SU-DHL-6 (cell line): ENCODE data around the gene TRABD.

Experiments used
- H2AFZ ChIP-seq: fragments of 200-600 bp; sonication (generic); 2 replicates; pipeline ENCODE4 v1.6.1; 2014; ENCODE audit warnings: low read depth, mild to moderate bottlenecking, moderate library complexity, mixed read lengths, antibody characterized with exemption, low read length; ENCODE audit not compliant: severe bottlenecking
- H3F3A ChIP-seq: fragments of 200-600 bp; shearing (Covaris generic); 2 replicates; pipeline ENCODE4 v1.6.0; 2016; ENCODE audit warnings: antibody characterized with exemption, mild to moderate bottlenecking; ENCODE audit not compliant: insufficient read depth
- H3K27ac ChIP-seq: fragments of 200-600 bp; sonication (generic); 2 replicates; pipeline ENCODE4 v1.5.1; 2016; ENCODE audit warnings: low read depth, mild to moderate bottlenecking, low read length, moderate library complexity, mixed read lengths
- H3K27me3 ChIP-seq: fragments of 200-600 bp; sonication (generic), shearing (Covaris generic); 2 replicates; pipeline ENCODE4 v1.6.0; 2014; ENCODE audit warnings: mild to moderate bottlenecking, low read length
- H3K36me3 ChIP-seq: fragments of 200-600 bp; sonication (generic); 2 replicates; pipeline ENCODE4 v1.6.1; 2014; ENCODE audit warnings: mild to moderate bottlenecking, low read length, mixed read lengths
- H3K4me2 ChIP-seq: fragments of 300-600, 200-600 bp; shearing (Covaris generic), sonication (generic); 2 replicates; pipeline ENCODE4 v1.6.0; 2014; ENCODE audit warnings: low read length, low read depth, mild to moderate bottlenecking; ENCODE audit not compliant: poor library complexity, severe bottlenecking
- H3K4me3 ChIP-seq: fragments of 200-600 bp; sonication (generic); 2 replicates; pipeline ENCODE4 v1.5.1; 2014; ENCODE audit warnings: antibody characterized with exemption, low read length, mild to moderate bottlenecking, mixed read lengths; ENCODE audit not compliant: insufficient read depth, poor library complexity, severe bottlenecking
- H3K79me2 ChIP-seq: fragments of 200-600 bp; sonication (generic); 2 replicates; pipeline ENCODE4 v1.6.1; 2014; ENCODE audit warnings: mild to moderate bottlenecking, low read length, moderate library complexity; ENCODE audit not compliant: insufficient read depth
- H3K9ac ChIP-seq: fragments of 200-600 bp; sonication (generic); 2 replicates; pipeline ENCODE4 v1.7.0; 2014; ENCODE audit warnings: mild to moderate bottlenecking, low read length
- H3K9me2 ChIP-seq: fragments of 200-600 bp; sonication (generic); replicated peaks from 2 replicates; pipeline ENCODE4 v1.6.1; 2014; ENCODE audit warnings: low read length; ENCODE audit not compliant: insufficient read depth
- H3K9me3 ChIP-seq: fragments of 200-600 bp; sonication (generic); 2 replicates; pipeline ENCODE4 v1.6.1; 2014; ENCODE audit warnings: low read length, mixed read lengths; ENCODE audit not compliant: insufficient read depth
- H4K20me1 ChIP-seq: fragments of 200-600 bp; sonication (generic); 2 replicates; pipeline ENCODE4 v1.6.1; 2014; ENCODE audit warnings: low read depth, mild to moderate bottlenecking, antibody characterized with exemption, low read length, moderate library complexity, mixed read lengths
- EZH2phosphoT487 ChIP-seq: fragments of 200-600 bp; sonication (generic), shearing (Covaris generic); conservative IDR thresholded peaks from 2 replicates; pipeline ENCODE4 v1.6.1; 2018; ENCODE audit warnings: mild to moderate bottlenecking, antibody characterized with exemption, low read length, moderate library complexity, mixed read lengths
- TF ChIP-seq, protein P1 (sequence below): fragments of 200-600 bp; sonication (generic); IDR thresholded peaks from one replicate; pipeline ENCODE4 v1.5.1; 2017; ENCODE audit warnings: antibody characterized with exemption, mild to moderate bottlenecking, low read length, moderate library complexity; ENCODE audit not compliant: insufficient read depth, poor library complexity, severe bottlenecking

The TRABD gene

DNA sequence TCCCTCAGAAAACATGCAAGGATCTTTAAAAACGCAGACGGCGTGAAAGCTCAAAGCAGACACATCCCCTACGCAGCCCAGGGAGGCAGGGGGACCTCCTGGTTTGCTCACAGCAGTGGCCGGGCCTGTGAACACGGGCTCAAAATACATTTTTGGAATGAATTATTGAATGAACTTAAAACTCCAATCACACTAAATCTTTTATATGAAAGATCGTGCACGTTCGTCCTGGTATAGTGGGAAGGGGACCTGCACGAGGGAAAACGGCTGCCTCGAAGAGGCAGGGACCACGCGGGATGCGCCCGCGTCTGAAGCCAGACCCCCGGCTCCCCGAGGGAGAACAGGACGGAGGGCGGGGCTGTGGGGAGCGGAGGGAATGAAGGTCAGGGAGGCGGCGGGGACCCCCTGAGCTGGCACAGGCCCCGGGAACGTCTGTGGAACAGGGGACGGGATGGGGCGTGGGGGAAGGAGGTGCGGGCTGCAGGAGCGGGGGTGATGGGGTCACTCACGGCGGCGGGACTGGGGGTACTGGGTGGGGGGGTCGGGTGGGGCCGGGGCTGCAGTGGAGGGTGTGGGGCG, 16.4 kb upstream of the TRABD start:
- H3K9me3 ChIP-seq: no peaks in the 10 kb centered on the region
- H3K36me3 ChIP-seq: no peaks in the 10 kb centered on the region
- H3K4me3 ChIP-seq: no peak overlapping the region
- no peak overlapping the region for H3K27ac ChIP-seq
- no peaks in the 10 kb centered on the region for H3F3A ChIP-seq
- H2AFZ ChIP-seq: no peak overlapping the region
- TF ChIP-seq, protein P1, sequence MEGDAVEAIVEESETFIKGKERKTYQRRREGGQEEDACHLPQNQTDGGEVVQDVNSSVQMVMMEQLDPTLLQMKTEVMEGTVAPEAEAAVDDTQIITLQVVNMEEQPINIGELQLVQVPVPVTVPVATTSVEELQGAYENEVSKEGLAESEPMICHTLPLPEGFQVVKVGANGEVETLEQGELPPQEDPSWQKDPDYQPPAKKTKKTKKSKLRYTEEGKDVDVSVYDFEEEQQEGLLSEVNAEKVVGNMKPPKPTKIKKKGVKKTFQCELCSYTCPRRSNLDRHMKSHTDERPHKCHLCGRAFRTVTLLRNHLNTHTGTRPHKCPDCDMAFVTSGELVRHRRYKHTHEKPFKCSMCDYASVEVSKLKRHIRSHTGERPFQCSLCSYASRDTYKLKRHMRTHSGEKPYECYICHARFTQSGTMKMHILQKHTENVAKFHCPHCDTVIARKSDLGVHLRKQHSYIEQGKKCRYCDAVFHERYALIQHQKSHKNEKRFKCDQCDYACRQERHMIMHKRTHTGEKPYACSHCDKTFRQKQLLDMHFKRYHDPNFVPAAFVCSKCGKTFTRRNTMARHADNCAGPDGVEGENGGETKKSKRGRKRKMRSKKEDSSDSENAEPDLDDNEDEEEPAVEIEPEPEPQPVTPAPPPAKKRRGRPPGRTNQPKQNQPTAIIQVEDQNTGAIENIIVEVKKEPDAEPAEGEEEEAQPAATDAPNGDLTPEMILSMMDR: no peak
- TF ChIP-seq EZH2phosphoT487: no peak
- H3K27me3 ChIP-seq: no peaks in the 10 kb centered on the region
- no peaks in the 10 kb centered on the region for H4K20me1 ChIP-seq
- H3K9me2 ChIP-seq: no peaks in the 10 kb centered on the region
- H3K4me2 ChIP-seq: no peak overlapping the region
- H3K9ac ChIP-seq: no peak overlapping the region
- no peaks in the 10 kb centered on the region for H3K79me2 ChIP-seq

DNA sequence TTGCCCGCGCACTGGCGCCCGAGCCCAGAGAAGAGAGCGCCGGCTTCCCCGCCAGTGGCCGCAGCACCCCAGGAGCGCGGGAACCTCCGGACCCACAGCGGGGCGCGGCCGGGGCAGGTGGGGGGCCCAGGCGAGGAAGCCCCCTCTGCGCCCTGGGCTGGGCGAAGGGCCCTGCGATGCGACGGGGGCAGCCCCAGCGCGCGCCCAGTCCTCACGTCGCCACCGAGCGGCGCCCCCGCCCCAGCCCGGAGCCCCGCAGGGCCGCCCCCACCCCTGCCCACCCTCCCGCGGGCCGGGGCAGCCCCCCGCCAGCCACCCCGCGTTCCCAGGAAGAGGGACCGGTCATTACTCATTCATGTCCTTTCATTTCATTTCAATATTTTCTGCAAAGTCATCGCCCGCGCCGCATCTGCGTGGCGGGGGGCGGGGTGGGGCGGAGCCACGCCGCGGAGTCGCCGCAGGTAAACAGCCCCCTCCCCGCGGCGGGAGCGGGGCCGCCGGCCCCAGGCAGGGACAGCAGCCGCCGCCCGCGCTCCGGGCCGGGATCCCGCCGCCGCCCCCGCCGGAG, 15.9 kb upstream of the TRABD start:
- H3K79me2 ChIP-seq: no peaks in the 10 kb centered on the region
- no peak overlapping the region for H3K9ac ChIP-seq
- H3K27ac ChIP-seq: no peak overlapping the region
- H4K20me1 ChIP-seq: no peaks in the 10 kb centered on the region
- H3K36me3 ChIP-seq: no peaks in the 10 kb centered on the region
- no peak overlapping the region for H3K4me2 ChIP-seq
- H3F3A ChIP-seq: no peaks in the 10 kb centered on the region
- H3K27me3 ChIP-seq: no peaks in the 10 kb centered on the region
- no peak for TF ChIP-seq EZH2phosphoT487
- TF ChIP-seq, protein P1: no peak
- no peaks in the 10 kb centered on the region for H3K9me2 ChIP-seq
- H3K4me3 ChIP-seq: no peak overlapping the region
- no peaks in the 10 kb centered on the region for H3K9me3 ChIP-seq
- H2AFZ ChIP-seq: no peak overlapping the region

DNA sequence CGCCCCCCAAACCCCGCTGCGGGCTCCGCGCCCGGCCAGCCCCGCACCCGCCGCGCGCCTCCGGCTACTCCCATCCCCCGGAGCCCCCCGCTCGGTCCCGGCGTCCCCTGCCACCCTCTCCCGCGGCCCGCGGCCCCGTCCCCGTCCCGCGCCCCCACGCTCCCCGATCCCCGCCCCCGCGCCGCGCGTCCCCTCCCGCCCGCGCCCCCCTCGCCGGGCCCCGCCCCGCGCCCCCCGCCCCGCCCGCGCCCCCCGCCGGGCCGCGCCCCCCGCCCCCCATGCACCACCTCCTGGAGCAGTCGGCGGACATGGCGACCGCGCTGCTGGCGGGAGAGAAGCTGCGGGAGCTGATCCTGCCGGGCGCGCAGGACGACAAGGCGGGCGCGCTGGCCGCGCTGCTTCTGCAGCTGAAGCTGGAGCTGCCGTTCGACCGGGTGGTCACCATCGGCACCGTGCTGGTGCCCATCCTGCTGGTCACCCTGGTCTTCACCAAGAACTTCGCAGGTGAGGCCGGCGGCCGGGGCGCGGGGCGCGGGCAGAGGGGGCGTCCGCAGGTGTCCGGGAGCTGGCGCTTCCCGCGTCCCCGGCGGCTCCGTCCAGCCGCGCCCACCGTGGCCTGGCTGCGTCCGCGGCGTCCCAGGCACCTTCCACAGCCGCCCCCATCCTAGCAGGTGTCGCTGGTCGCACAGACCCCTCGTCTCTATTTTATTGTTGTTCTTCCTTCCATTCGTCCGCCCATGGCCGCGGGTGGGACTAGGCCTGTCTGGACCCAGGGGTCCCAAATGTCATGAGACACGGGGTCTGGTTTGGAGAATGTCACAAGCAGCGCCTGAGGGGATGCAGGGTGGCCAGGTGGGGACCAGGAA, 15.0 kb upstream of the TRABD start, which contains the start of gene PANX2:
Gene PANX2 (plus strand): TSS at position 279 of the 866 bp plus-strand sequence. CDS start 0 bp downstream, at position 279.
- Histone ChIP-seq H3F3A (no peaks in the 10 kb centered on the region), H3K4me2 (no peak within 1 kb of the TSS), H2AFZ (no peak within 1 kb of the TSS), H3K79me2 (no peaks in the 10 kb centered on the region), H3K27me3 (no peaks in the 10 kb centered on the region), H3K36me3 (no peaks in the 10 kb centered on the region), H3K27ac (no peak within 1 kb of the TSS), H4K20me1 (no peaks in the 10 kb centered on the region), H3K9me3 (no peaks in the 10 kb centered on the region), H3K9me2 (no peaks in the 10 kb centered on the region), H3K4me3 (no peak within 1 kb of the TSS), H3K9ac (no peak within 1 kb of the TSS)
- TF ChIP-seq, protein P1: no peak
- TF ChIP-seq EZH2phosphoT487: no peak
